Astrocyte (in vitro differentiated cells and primary cell): ENCODE results near the gene HDGF.
"Not testable (repeated sequence)": the region's sequence is repeated elsewhere in the genome, so short reads cannot be mapped to it uniquely, and the experiment has no call there.

Source experiments
- CTCF ChIP-seq: IDR thresholded peaks from 2 replicates; pipeline ENCODE4 v1.5.1; 2011; ENCODE audit warnings: low read depth, mild to moderate bottlenecking, inconsistent platforms, low read length, moderate library complexity; ENCODE audit not compliant: insufficient read depth
- EZH2 ChIP-seq: IDR thresholded peaks from 2 replicates; pipeline ENCODE4 v1.6.1; 2012; ENCODE audit warnings: mild to moderate bottlenecking, low read length, inconsistent platforms; ENCODE audit not compliant: insufficient read depth

GRCh38 chr1:156757572-156758253, 6.2 kb upstream of the HDGF start:
- TF ChIP-seq EZH2, CTCF: not testable (repeated sequence)
